Measurements from ENCODE around the gene SLC6A20.

GRCh38 chr3:45821127-45821526, 24.8 kb upstream of the SLC6A20 start:
- no peak for TF ChIP-seq CTCF (conservative IDR thresholded peaks at IDR 0.05; ENCODE audit: low read length)
- no peak for TF ChIP-seq EZH2phosphoT487 (IDR thresholded peaks at IDR 0.05; ENCODE audit: borderline replicate concordance, low read depth, low read length)

All from OCI-LY7 (cell line).